MM.1S (cell line): ENCODE data around the gene PTTG1IP2.

Source experiments
- CTCF ChIP-seq: fragments of 300-600 bp; sonication (generic); IDR thresholded peaks from 2 replicates; pipeline ENCODE4 v1.5.1; 2016; ENCODE audit warnings: antibody characterized with exemption, low read length, mixed read lengths
- EZH2 ChIP-seq: fragments of 300-600 bp; sonication (generic); optimal IDR thresholded peaks from 2 replicates; pipeline ENCODE3; 2017; ENCODE audit warnings: low read depth, mild to moderate bottlenecking, antibody characterized with exemption, low read length, mixed read lengths
- EZH2phosphoT487 ChIP-seq: fragments of 300-600 bp; sonication (generic); IDR thresholded peaks from 2 replicates; pipeline ENCODE4 v1.6.1; 2018; ENCODE audit warnings: antibody characterized with exemption, low read length

GRCh38 chr7:90487808-90488207 lies 18.4 kb downstream of the PTTG1IP2 start:
- TF ChIP-seq CTCF (no peak), EZH2 (no peak), EZH2phosphoT487 (no peak)
